HEK293 (cell line): ENCODE data around the gene LDLRAD3.

ENCODE experiments used
- CTCF ChIA-PET: fragments of 350-600 bp; formaldehyde crosslinking; extraction: SDS; loops from one replicate; lab custom pipeline; 2021; ENCODE audit warnings: antibody characterized with exemption; lab: Yijun Ruan, JAX
- POLR2A ChIA-PET: fragments of 300-600 bp; formaldehyde crosslinking; extraction: SDS; loops from one replicate; lab custom pipeline; 2020; ENCODE audit warnings: antibody characterized with exemption, inconsistent platforms; lab: Yijun Ruan, JAX
- H3K27ac ChIP-seq: fragments of 200-500 bp; sonication (Bioruptor generic); 2 replicates; pipeline ENCODE4 v1.5.1; 2014; ENCODE audit warnings: low read depth, low read length, control low read depth, inconsistent platforms; ENCODE audit errors: extremely low read depth
- H3K36me3 ChIP-seq, 2 experiments: fragments of 200-500 bp in 1 of 2; sonication (Bioruptor generic) in 1 of 2; 1 replicate in 1 of 2; 2 replicates in 1 of 2; pipeline ENCODE4 v1.5.1; 2014 to 2017; ENCODE audit warnings: inconsistent platforms in 2 of 2, low read length in 2 of 2; ENCODE audit not compliant: control insufficient read depth in 2 of 2, insufficient read depth in 1 of 2
- H3K4me1 ChIP-seq: fragments of 200-500 bp; sonication (Bioruptor generic); 2 replicates; pipeline ENCODE4 v1.5.1; 2014; ENCODE audit warnings: mild to moderate bottlenecking, low read length, inconsistent platforms; ENCODE audit not compliant: control insufficient read depth, insufficient read depth
- H3K4me3 ChIP-seq: 2 replicates; pipeline ENCODE4 v1.5.1; 2011; ENCODE audit warnings: low read depth, mild to moderate bottlenecking, control low read depth, low read length, moderate library complexity
- H3K9me3 ChIP-seq: fragments of 200-500 bp; sonication (Bioruptor generic); 2 replicates; pipeline ENCODE4 v1.5.1; 2014; ENCODE audit warnings: low read depth, low read length, inconsistent platforms; ENCODE audit not compliant: control insufficient read depth, insufficient read depth
- BCL11B ChIP-seq: fragments of 450-650 bp; formaldehyde crosslinking; IDR thresholded peaks from 2 replicates; pipeline ENCODE4 v1.5.1; 2016; ENCODE audit warnings: low read depth, missing biosample characterization, missing genetic modification characterization
- EGR2 ChIP-seq: fragments of 450-650 bp; formaldehyde crosslinking; IDR thresholded peaks from 2 replicates; pipeline ENCODE4 v1.5.1; 2016; ENCODE audit warnings: low read depth, missing biosample characterization, missing genetic modification characterization
- GLI2 ChIP-seq: fragments of 450-650 bp; formaldehyde crosslinking; IDR thresholded peaks from 2 replicates; pipeline ENCODE4; 2017; ENCODE audit warnings: missing biosample characterization, missing genetic modification characterization, low read depth, borderline replicate concordance
- GLIS2 ChIP-seq: fragments of 450-650 bp; formaldehyde crosslinking; IDR thresholded peaks from 2 replicates; pipeline ENCODE4 v1.5.1; 2016; ENCODE audit warnings: missing biosample characterization, missing genetic modification characterization
- KLF10 ChIP-seq: fragments of 450-650 bp; IDR thresholded peaks from 2 replicates; pipeline ENCODE4 v1.5.1; 2018; ENCODE audit warnings: missing biosample characterization, mild to moderate bottlenecking, missing genetic modification characterization
- SCRT1 ChIP-seq: fragments of 450-650 bp; formaldehyde crosslinking; IDR thresholded peaks from 2 replicates; pipeline ENCODE4 v1.5.1; 2016; ENCODE audit warnings: missing biosample characterization, missing genetic modification characterization, borderline replicate concordance
- TRIM28 ChIP-seq: IDR thresholded peaks from 2 replicates; pipeline ENCODE4 v1.6.1; 2011; ENCODE audit warnings: low read length, control low read depth, borderline replicate concordance
- ZNF221 ChIP-seq: fragments of 450-650 bp; formaldehyde crosslinking; IDR thresholded peaks from 2 replicates; pipeline ENCODE4 v1.5.1; 2017; ENCODE audit warnings: missing biosample characterization, missing genetic modification characterization, borderline replicate concordance
- ZNF223 ChIP-seq: fragments of 450-650 bp; formaldehyde crosslinking; IDR thresholded peaks from 2 replicates; pipeline ENCODE4 v1.5.1; 2016; ENCODE audit warnings: missing biosample characterization, missing genetic modification characterization
- ZNF23 ChIP-seq: fragments of 450-650 bp; formaldehyde crosslinking; IDR thresholded peaks from 2 replicates; pipeline ENCODE4 v1.5.1; 2016; ENCODE audit warnings: missing biosample characterization, missing genetic modification characterization, borderline replicate concordance
- ZNF292 ChIP-seq: fragments of 450-650 bp; formaldehyde crosslinking; IDR thresholded peaks from 2 replicates; pipeline ENCODE4 v1.5.1; 2016; ENCODE audit warnings: low read depth, missing biosample characterization, missing genetic modification characterization, borderline replicate concordance
- ZNF341 ChIP-seq: fragments of 450-650 bp; formaldehyde crosslinking; IDR thresholded peaks from 2 replicates; pipeline ENCODE4; 2016; ENCODE audit warnings: low read depth, missing biosample characterization, missing genetic modification characterization
- ZNF37A ChIP-seq: fragments of 450-650 bp; IDR thresholded peaks from 2 replicates; pipeline ENCODE4 v1.5.1; 2018; ENCODE audit warnings: missing biosample characterization, missing genetic modification characterization
- ZNF510 ChIP-seq: fragments of 450-650 bp; formaldehyde crosslinking; IDR thresholded peaks from 2 replicates; pipeline ENCODE4 v1.5.1; 2018; ENCODE audit warnings: mild to moderate bottlenecking, missing genetic modification characterization, missing biosample characterization; ENCODE audit not compliant: insufficient replicate concordance
- ZNF521 ChIP-seq: fragments of 450-650 bp; formaldehyde crosslinking; IDR thresholded peaks from 2 replicates; pipeline ENCODE4 v1.5.1; 2017; ENCODE audit warnings: missing biosample characterization, mild to moderate bottlenecking, missing genetic modification characterization
- ZNF530 ChIP-seq: fragments of 450-650 bp; formaldehyde crosslinking; IDR thresholded peaks from 2 replicates; pipeline ENCODE4 v1.5.1; 2016; ENCODE audit warnings: low read depth, missing biosample characterization, missing genetic modification characterization
- ZNF544 ChIP-seq: fragments of 450-650 bp; formaldehyde crosslinking; IDR thresholded peaks from 2 replicates; pipeline ENCODE4 v1.5.0; 2017; ENCODE audit warnings: missing biosample characterization, missing genetic modification characterization
- ZNF561 ChIP-seq: fragments of 450-650 bp; IDR thresholded peaks from 2 replicates; pipeline ENCODE4 v1.5.1; 2018; ENCODE audit warnings: missing biosample characterization, missing genetic modification characterization, borderline replicate concordance
- ZNF626 ChIP-seq: fragments of 450-650 bp; sonication (Bioruptor Pico); formaldehyde crosslinking; IDR thresholded peaks from 2 replicates; pipeline ENCODE4 v1.5.1; 2018; ENCODE audit warnings: missing biosample characterization, missing genetic modification characterization, inconsistent platforms
- ZNF777 ChIP-seq: fragments of 450-650 bp; formaldehyde crosslinking; IDR thresholded peaks from 2 replicates; pipeline ENCODE4 v1.5.1; 2017; ENCODE audit warnings: missing biosample characterization, missing genetic modification characterization, borderline replicate concordance
- ZNF792 ChIP-seq: fragments of 450-650 bp; formaldehyde crosslinking; IDR thresholded peaks from 2 replicates; pipeline ENCODE4 v1.5.1; 2016; ENCODE audit warnings: missing biosample characterization, missing genetic modification characterization
- TF ChIP-seq, protein P1 (sequence below): fragments of 450-650 bp; formaldehyde crosslinking; IDR thresholded peaks from 2 replicates; pipeline ENCODE4 v1.5.1; 2016; ENCODE audit warnings: missing biosample characterization, missing genetic modification characterization, low read depth
- TF ChIP-seq, protein P2 (sequence below): fragments of 450-650 bp; formaldehyde crosslinking; IDR thresholded peaks from 2 replicates; pipeline ENCODE4 v1.5.1; 2016; ENCODE audit warnings: missing biosample characterization, missing genetic modification characterization
- TF ChIP-seq, protein P3 (sequence below): fragments of 450-650 bp; formaldehyde crosslinking; IDR thresholded peaks from 2 replicates; pipeline ENCODE4 v1.5.0; 2017; ENCODE audit warnings: missing biosample characterization, missing genetic modification characterization, borderline replicate concordance
- TF ChIP-seq, protein P4 (sequence below): fragments of 450-650 bp; formaldehyde crosslinking; optimal IDR thresholded peaks from 2 replicates; pipeline ENCODE3; 2016; ENCODE audit warnings: missing biosample characterization, mild to moderate bottlenecking, missing genetic modification characterization

The LDLRAD3 gene

DNA sequence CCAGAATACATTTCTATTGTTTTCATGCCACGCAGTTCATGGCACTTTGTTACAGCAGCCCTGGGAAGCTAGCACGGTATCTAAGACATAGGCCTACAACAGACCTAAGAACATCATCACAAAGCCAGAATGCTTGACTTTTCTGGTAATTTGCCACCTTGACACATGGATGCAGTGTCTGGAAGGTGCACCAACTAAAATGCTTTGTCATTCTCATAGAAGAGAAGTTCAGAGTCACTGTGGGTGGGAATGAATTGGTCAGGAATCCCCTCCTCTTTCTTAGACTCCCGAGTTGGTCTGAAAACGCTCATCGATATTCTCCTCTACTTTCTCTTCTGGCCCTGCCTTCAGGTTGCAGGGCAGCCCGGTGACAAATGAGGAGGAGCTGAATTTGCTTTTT lies 223.9 kb downstream of the LDLRAD3 start (continued):
- TF ChIP-seq GLI2 (no peak), ZNF530 (tag by site-specific recombination) (no peak), ZNF777 (tag by site-specific recombination) (no peak), TRIM28 (no peak), ZNF792 (no peak), SCRT1 (tag by site-specific recombination) (no peak), ZNF223 (tag by site-specific recombination) (no peak)
- TF ChIP-seq, protein P1, sequence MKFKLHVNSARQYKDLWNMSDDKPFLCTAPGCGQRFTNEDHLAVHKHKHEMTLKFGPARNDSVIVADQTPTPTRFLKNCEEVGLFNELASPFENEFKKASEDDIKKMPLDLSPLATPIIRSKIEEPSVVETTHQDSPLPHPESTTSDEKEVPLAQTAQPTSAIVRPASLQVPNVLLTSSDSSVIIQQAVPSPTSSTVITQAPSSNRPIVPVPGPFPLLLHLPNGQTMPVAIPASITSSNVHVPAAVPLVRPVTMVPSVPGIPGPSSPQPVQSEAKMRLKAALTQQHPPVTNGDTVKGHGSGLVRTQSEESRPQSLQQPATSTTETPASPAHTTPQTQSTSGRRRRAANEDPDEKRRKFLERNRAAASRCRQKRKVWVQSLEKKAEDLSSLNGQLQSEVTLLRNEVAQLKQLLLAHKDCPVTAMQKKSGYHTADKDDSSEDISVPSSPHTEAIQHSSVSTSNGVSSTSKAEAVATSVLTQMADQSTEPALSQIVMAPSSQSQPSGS = no peak
- TF ChIP-seq, all 188 proteins: peak for 0

DNA sequence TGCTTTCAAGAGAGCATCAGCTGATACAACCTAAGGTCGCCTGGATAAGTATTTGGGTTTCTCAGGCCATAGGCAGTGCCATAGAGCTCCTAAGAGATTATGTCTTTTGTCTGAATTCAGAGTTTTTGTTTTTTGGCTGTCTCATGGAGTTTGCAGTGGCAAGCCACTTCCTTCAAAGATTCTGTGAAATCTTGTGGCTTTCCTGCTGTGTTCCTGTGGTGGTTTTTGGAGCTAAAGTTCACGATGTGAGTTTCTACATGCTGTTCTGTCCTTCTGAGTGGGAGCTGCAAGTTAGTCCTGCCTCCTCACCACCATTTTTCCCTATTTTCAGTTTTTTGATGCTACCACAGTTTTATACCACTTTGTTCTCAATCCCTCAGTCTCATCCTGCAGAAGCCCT lies 234.0 kb downstream of the LDLRAD3 start:
- Histone ChIP-seq H3K4me1 (no peaks in the 10 kb centered on the region), H3K36me3 (no peaks in the 10 kb centered on the region), H3K9me3 (no peaks in the 10 kb centered on the region), H3K27ac (no peak overlapping the region), H3K4me3 (no peak overlapping the region)
- TF ChIP-seq ZNF23 (no peak), KLF10 (no peak), ZNF221 (tag by site-specific recombination) (no peak), ZNF544 (no peak), ZNF292 (tag by site-specific recombination) (no peak), ZNF341 (no peak), ZNF626 (tag by site-specific recombination) (no peak), ZNF37A (tag by site-specific recombination) (no peak), ZNF510 (tag by site-specific recombination) (no peak), ZNF521 (no peak), BCL11B (tag by site-specific recombination) (no peak), EGR2 (tag by site-specific recombination) (no peak), GLIS2 (tag by site-specific recombination) (no peak), ZNF561 (tag by site-specific recombination) (no peak)
- TF ChIP-seq, protein P2, sequence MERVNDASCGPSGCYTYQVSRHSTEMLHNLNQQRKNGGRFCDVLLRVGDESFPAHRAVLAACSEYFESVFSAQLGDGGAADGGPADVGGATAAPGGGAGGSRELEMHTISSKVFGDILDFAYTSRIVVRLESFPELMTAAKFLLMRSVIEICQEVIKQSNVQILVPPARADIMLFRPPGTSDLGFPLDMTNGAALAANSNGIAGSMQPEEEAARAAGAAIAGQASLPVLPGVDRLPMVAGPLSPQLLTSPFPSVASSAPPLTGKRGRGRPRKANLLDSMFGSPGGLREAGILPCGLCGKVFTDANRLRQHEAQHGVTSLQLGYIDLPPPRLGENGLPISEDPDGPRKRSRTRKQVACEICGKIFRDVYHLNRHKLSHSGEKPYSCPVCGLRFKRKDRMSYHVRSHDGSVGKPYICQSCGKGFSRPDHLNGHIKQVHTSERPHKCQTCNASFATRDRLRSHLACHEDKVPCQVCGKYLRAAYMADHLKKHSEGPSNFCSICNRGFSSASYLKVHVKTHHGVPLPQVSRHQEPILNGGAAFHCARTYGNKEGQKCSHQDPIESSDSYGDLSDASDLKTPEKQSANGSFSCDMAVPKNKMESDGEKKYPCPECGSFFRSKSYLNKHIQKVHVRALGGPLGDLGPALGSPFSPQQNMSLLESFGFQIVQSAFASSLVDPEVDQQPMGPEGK (tag by site-specific recombination) = no peak
- TF ChIP-seq, protein P3, sequence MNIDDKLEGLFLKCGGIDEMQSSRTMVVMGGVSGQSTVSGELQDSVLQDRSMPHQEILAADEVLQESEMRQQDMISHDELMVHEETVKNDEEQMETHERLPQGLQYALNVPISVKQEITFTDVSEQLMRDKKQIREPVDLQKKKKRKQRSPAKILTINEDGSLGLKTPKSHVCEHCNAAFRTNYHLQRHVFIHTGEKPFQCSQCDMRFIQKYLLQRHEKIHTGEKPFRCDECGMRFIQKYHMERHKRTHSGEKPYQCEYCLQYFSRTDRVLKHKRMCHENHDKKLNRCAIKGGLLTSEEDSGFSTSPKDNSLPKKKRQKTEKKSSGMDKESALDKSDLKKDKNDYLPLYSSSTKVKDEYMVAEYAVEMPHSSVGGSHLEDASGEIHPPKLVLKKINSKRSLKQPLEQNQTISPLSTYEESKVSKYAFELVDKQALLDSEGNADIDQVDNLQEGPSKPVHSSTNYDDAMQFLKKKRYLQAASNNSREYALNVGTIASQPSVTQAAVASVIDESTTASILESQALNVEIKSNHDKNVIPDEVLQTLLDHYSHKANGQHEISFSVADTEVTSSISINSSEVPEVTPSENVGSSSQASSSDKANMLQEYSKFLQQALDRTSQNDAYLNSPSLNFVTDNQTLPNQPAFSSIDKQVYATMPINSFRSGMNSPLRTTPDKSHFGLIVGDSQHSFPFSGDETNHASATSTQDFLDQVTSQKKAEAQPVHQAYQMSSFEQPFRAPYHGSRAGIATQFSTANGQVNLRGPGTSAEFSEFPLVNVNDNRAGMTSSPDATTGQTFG = no peak
- TF ChIP-seq, protein P4, sequence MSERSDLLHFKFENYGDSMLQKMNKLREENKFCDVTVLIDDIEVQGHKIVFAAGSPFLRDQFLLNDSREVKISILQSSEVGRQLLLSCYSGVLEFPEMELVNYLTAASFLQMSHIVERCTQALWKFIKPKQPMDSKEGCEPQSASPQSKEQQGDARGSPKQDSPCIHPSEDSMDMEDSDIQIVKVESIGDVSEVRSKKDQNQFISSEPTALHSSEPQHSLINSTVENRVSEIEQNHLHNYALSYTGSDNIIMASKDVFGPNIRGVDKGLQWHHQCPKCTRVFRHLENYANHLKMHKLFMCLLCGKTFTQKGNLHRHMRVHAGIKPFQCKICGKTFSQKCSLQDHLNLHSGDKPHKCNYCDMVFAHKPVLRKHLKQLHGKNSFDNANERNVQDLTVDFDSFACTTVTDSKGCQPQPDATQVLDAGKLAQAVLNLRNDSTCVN (tag by site-specific recombination) = no peak
- ChIA-PET CTCF (interaction anchor here (0.5 to 1.8 kb wide), 2 partner anchors 43 to 81 kb away, joined by 3 to 6 read pairs; no protein-coding TSS in a partner anchor), POLR2A (no interaction called here)
